HEK293 (cell line): ENCODE measurements around the gene CALHM2.

Source experiments
- CTCF ChIA-PET: fragments of 350-600 bp; formaldehyde crosslinking; extraction: SDS; loops from one replicate; lab custom pipeline; 2021; ENCODE audit warnings: antibody characterized with exemption; lab: Yijun Ruan, JAX
- POLR2A ChIA-PET: fragments of 300-600 bp; formaldehyde crosslinking; extraction: SDS; loops from one replicate; lab custom pipeline; 2020; ENCODE audit warnings: antibody characterized with exemption, inconsistent platforms; lab: Yijun Ruan, JAX
- H3K27ac ChIP-seq: fragments of 200-500 bp; sonication (Bioruptor generic); 2 replicates; pipeline ENCODE4 v1.5.1; 2014; ENCODE audit warnings: low read depth, low read length, control low read depth, inconsistent platforms; ENCODE audit errors: extremely low read depth
- H3K36me3 ChIP-seq, 2 experiments: fragments of 200-500 bp in 1 of 2; sonication (Bioruptor generic) in 1 of 2; 1 replicate in 1 of 2; 2 replicates in 1 of 2; pipeline ENCODE4 v1.5.1; 2014 to 2017; ENCODE audit warnings: inconsistent platforms in 2 of 2, low read length in 2 of 2; ENCODE audit not compliant: control insufficient read depth in 2 of 2, insufficient read depth in 1 of 2
- H3K4me1 ChIP-seq: fragments of 200-500 bp; sonication (Bioruptor generic); 2 replicates; pipeline ENCODE4 v1.5.1; 2014; ENCODE audit warnings: mild to moderate bottlenecking, low read length, inconsistent platforms; ENCODE audit not compliant: control insufficient read depth, insufficient read depth
- H3K4me3 ChIP-seq: 2 replicates; pipeline ENCODE4 v1.5.1; 2011; ENCODE audit warnings: low read depth, mild to moderate bottlenecking, control low read depth, low read length, moderate library complexity
- H3K9me3 ChIP-seq: fragments of 200-500 bp; sonication (Bioruptor generic); 2 replicates; pipeline ENCODE4 v1.5.1; 2014; ENCODE audit warnings: low read depth, low read length, inconsistent platforms; ENCODE audit not compliant: control insufficient read depth, insufficient read depth
- IKZF3 ChIP-seq: fragments of 450-650 bp; IDR thresholded peaks from 2 replicates; pipeline ENCODE4 v1.5.0; 2018; ENCODE audit warnings: missing biosample characterization, mild to moderate bottlenecking, missing genetic modification characterization, moderate library complexity
- KLF1 ChIP-seq: fragments of 450-650 bp; formaldehyde crosslinking; IDR thresholded peaks from 2 replicates; pipeline ENCODE4 v1.5.1; 2016; ENCODE audit warnings: missing biosample characterization, missing genetic modification characterization
- KLF17 ChIP-seq: fragments of 450-650 bp; formaldehyde crosslinking; IDR thresholded peaks from 2 replicates; pipeline ENCODE4 v1.5.1; 2016; ENCODE audit warnings: missing biosample characterization, missing genetic modification characterization
- ZBTB17 ChIP-seq: fragments of 450-650 bp; formaldehyde crosslinking; IDR thresholded peaks from 2 replicates; pipeline ENCODE4 v1.5.1; 2016; ENCODE audit warnings: missing biosample characterization, missing genetic modification characterization
- ZFHX2 ChIP-seq: fragments of 450-650 bp; formaldehyde crosslinking; conservative IDR thresholded peaks from 2 replicates; pipeline ENCODE4 v1.5.1; 2016; ENCODE audit warnings: missing biosample characterization, missing genetic modification characterization
- ZFP3 ChIP-seq: fragments of 450-650 bp; formaldehyde crosslinking; IDR thresholded peaks from 2 replicates; pipeline ENCODE4 v1.5.1; 2016; ENCODE audit warnings: low read depth, missing biosample characterization, missing genetic modification characterization
- ZNF114 ChIP-seq: fragments of 450-650 bp; formaldehyde crosslinking; IDR thresholded peaks from 2 replicates; pipeline ENCODE4 v1.5.0; 2017; ENCODE audit warnings: missing biosample characterization, missing genetic modification characterization
- ZNF175 ChIP-seq: fragments of 450-650 bp; formaldehyde crosslinking; IDR thresholded peaks from 2 replicates; pipeline ENCODE4 v1.5.1; 2016; ENCODE audit warnings: missing biosample characterization, missing genetic modification characterization
- ZNF19 ChIP-seq: fragments of 450-650 bp; formaldehyde crosslinking; IDR thresholded peaks from 2 replicates; pipeline ENCODE4; 2016; ENCODE audit warnings: missing biosample characterization, missing genetic modification characterization, low read depth
- ZNF2 ChIP-seq: fragments of 450-650 bp; formaldehyde crosslinking; IDR thresholded peaks from 2 replicates; pipeline ENCODE4 v1.5.1; 2016; ENCODE audit warnings: missing biosample characterization, missing genetic modification characterization
- ZNF214 ChIP-seq: fragments of 450-650 bp; formaldehyde crosslinking; IDR thresholded peaks from 2 replicates; pipeline ENCODE4 v1.5.1; 2017; ENCODE audit warnings: missing biosample characterization, mild to moderate bottlenecking, missing genetic modification characterization, borderline replicate concordance
- ZNF341 ChIP-seq: fragments of 450-650 bp; formaldehyde crosslinking; IDR thresholded peaks from 2 replicates; pipeline ENCODE4; 2016; ENCODE audit warnings: low read depth, missing biosample characterization, missing genetic modification characterization
- ZNF366 ChIP-seq: fragments of 450-650 bp; formaldehyde crosslinking; conservative IDR thresholded peaks from 2 replicates; pipeline ENCODE4 v1.5.1; 2016; ENCODE audit warnings: missing biosample characterization, missing genetic modification characterization
- ZNF37A ChIP-seq: fragments of 450-650 bp; IDR thresholded peaks from 2 replicates; pipeline ENCODE4 v1.5.1; 2018; ENCODE audit warnings: missing biosample characterization, missing genetic modification characterization
- ZNF423 ChIP-seq: fragments of 450-650 bp; formaldehyde crosslinking; IDR thresholded peaks from 2 replicates; pipeline ENCODE4 v1.5.1; 2016; ENCODE audit warnings: missing biosample characterization, missing genetic modification characterization
- ZNF48 ChIP-seq: fragments of 450-650 bp; formaldehyde crosslinking; IDR thresholded peaks from 2 replicates; pipeline ENCODE4 v1.5.1; 2016; ENCODE audit warnings: missing biosample characterization, missing genetic modification characterization
- ZNF514 ChIP-seq: fragments of 450-650 bp; formaldehyde crosslinking; IDR thresholded peaks from 2 replicates; pipeline ENCODE4 v1.5.1; 2016; ENCODE audit warnings: missing biosample characterization, missing genetic modification characterization
- ZNF521 ChIP-seq: fragments of 450-650 bp; formaldehyde crosslinking; IDR thresholded peaks from 2 replicates; pipeline ENCODE4 v1.5.1; 2017; ENCODE audit warnings: missing biosample characterization, mild to moderate bottlenecking, missing genetic modification characterization
- ZNF571 ChIP-seq: fragments of 450-650 bp; formaldehyde crosslinking; IDR thresholded peaks from 2 replicates; pipeline ENCODE4 v1.5.0; 2017; ENCODE audit warnings: missing biosample characterization, missing genetic modification characterization
- ZNF624 ChIP-seq: fragments of 450-650 bp; formaldehyde crosslinking; IDR thresholded peaks from 2 replicates; pipeline ENCODE4 v1.5.1; 2017; ENCODE audit warnings: missing biosample characterization, missing genetic modification characterization
- ZNF639 ChIP-seq: fragments of 450-650 bp; formaldehyde crosslinking; IDR thresholded peaks from 2 replicates; pipeline ENCODE4 v1.5.1; 2016; ENCODE audit warnings: missing biosample characterization, missing genetic modification characterization
- ZNF664 ChIP-seq: fragments of 450-650 bp; formaldehyde crosslinking; IDR thresholded peaks from 2 replicates; pipeline ENCODE4 v1.5.1; 2016; ENCODE audit warnings: missing biosample characterization, missing genetic modification characterization
- ZNF76 ChIP-seq: fragments of 450-650 bp; formaldehyde crosslinking; IDR thresholded peaks from 2 replicates; pipeline ENCODE4; 2016; ENCODE audit warnings: low read depth, missing biosample characterization, missing genetic modification characterization, borderline replicate concordance
- ZNF777 ChIP-seq: fragments of 450-650 bp; formaldehyde crosslinking; IDR thresholded peaks from 2 replicates; pipeline ENCODE4 v1.5.1; 2017; ENCODE audit warnings: missing biosample characterization, missing genetic modification characterization, borderline replicate concordance
- ZNF843 ChIP-seq: fragments of 450-650 bp; formaldehyde crosslinking; IDR thresholded peaks from 2 replicates; pipeline ENCODE4 v1.5.1; 2016; ENCODE audit warnings: missing biosample characterization, missing genetic modification characterization
- ZSCAN18 ChIP-seq: fragments of 450-650 bp; formaldehyde crosslinking; IDR thresholded peaks from 2 replicates; pipeline ENCODE4 v1.5.1; 2016; ENCODE audit warnings: missing biosample characterization, missing genetic modification characterization

CALHM2 gene

GRCh38 chr10:103475437-103475836, 23.3 kb upstream of the CALHM2 start:
- ChIA-PET POLR2A (no interaction called here), CTCF (interaction anchor here (0.7 to 4.1 kb wide), 7 partner anchors 10 to 118 kb away, joined by 3 to 26 read pairs (median 4); no protein-coding TSS in a partner anchor)
- Histone ChIP-seq H3K9me3 (no peaks in the 10 kb centered on the region), H3K27ac (no peak overlapping the region), H3K4me3 (no peak overlapping the region), H3K36me3 (no peaks in the 10 kb centered on the region), H3K4me1 (no peaks in the 10 kb centered on the region)
- TF ChIP-seq ZNF214 (tag by site-specific recombination), result no peak
- no peak for TF ChIP-seq KLF17 (tag by site-specific recombination)
- TF ChIP-seq IKZF3 (tag by site-specific recombination), result no peak
- TF ChIP-seq KLF1, result no peak
- TF ChIP-seq ZNF76, result no peak

- CTCF ChIA-PET, result interaction anchor here (0.6 kb wide), 2 partner anchors 29 to 57 kb away, joined by 3 to 4 read pairs; no protein-coding TSS in a partner anchor
Observed at GRCh38 chr10:103474077-103474476, 21.9 kb upstream of the CALHM2 start.

GRCh38 chr10:103473261-103473671, 21.1 kb upstream of the CALHM2 start:
- H3K36me3 ChIP-seq, result no peaks in the 10 kb centered on the region
- no peaks in the 10 kb centered on the region for H3K4me1 ChIP-seq
- H3K9me3 ChIP-seq, result no peaks in the 10 kb centered on the region
- H3K4me3 ChIP-seq, result no peak overlapping the region
- CTCF ChIA-PET, result no interaction called here
- TF ChIP-seq ZNF175 (tag by site-specific recombination) (no peak), ZNF521 (tag by site-specific recombination) (no peak), ZNF114 (tag by site-specific recombination) (no peak), ZNF423 (tag by site-specific recombination) (no peak), ZNF341 (tag by site-specific recombination) (no peak), ZNF19 (tag by site-specific recombination) (no peak), ZNF571 (tag by site-specific recombination) (no peak)
- TF ChIP-seq, all 188 proteins: peak for 0
- no peak overlapping the region for H3K27ac ChIP-seq
- POLR2A ChIA-PET, result no interaction called here

More at GRCh38 chr10:103474077-103474476, 21.9 kb upstream of the CALHM2 start:
- no peak overlapping the region for H3K27ac ChIP-seq
- no peaks in the 10 kb centered on the region for H3K4me1 ChIP-seq
- no peak overlapping the region for H3K4me3 ChIP-seq
- POLR2A ChIA-PET, result no interaction called here
- TF ChIP-seq ZNF2, result no peak
- peak; percentile 86 for TF ChIP-seq ZNF366 (tag by site-specific recombination)
- TF ChIP-seq ZNF664, result no peak
- TF ChIP-seq ZNF843 (tag by site-specific recombination), result no peak
- TF ChIP-seq ZNF37A (tag by site-specific recombination), result no peak
- peak; percentile 82 for TF ChIP-seq ZBTB17 (tag by site-specific recombination)
- TF ChIP-seq ZNF624 (tag by site-specific recombination), result no peak
- TF ChIP-seq ZNF777 (tag by site-specific recombination), result no peak
- H3K9me3 ChIP-seq, result no peaks in the 10 kb centered on the region
- H3K36me3 ChIP-seq, result no peaks in the 10 kb centered on the region

GRCh38 chr10:103472005-103472404, 19.8 kb upstream of the CALHM2 start:
- POLR2A ChIA-PET, result no interaction called here
- H3K27ac ChIP-seq, result no peak overlapping the region
- TF ChIP-seq ZFHX2 (tag by site-specific recombination), result no peak
- TF ChIP-seq ZNF514 (tag by site-specific recombination), result no peak
- TF ChIP-seq ZNF48, result no peak
- no peak for TF ChIP-seq ZFP3 (tag by site-specific recombination)
- TF ChIP-seq ZNF639 (tag by site-specific recombination), result no peak
- no peak for TF ChIP-seq ZSCAN18 (tag by site-specific recombination)

More at GRCh38 chr10:103472005-103472404, 19.8 kb upstream of the CALHM2 start:
- no peak overlapping the region for H3K4me3 ChIP-seq
- no peaks in the 10 kb centered on the region for H3K9me3 ChIP-seq
- CTCF ChIA-PET, result interaction anchor here (1.0 kb wide), 1 partner anchor 9 kb away, joined by 10 read pairs; no protein-coding TSS in a partner anchor
- H3K4me1 ChIP-seq, result no peaks in the 10 kb centered on the region
- H3K36me3 ChIP-seq, result no peaks in the 10 kb centered on the region
